Tibial artery (tissue), 4 donors: ENCODE measurements around the gene PIP5K1B.

ENCODE experiments used
- DNase-seq, 2 donors: peaks; one replicate each; pipeline ENCODE4 v3.0.0-alpha.2; 2019
- H3K27ac ChIP-seq, 2 donors: fragments of 200-600 bp; sonication (generic) in 1 of 2; 1 replicate in 1 of 2; 2 replicates in 1 of 2; pipeline ENCODE4 v1.5.1; 2018 to 2019; ENCODE audit warnings: mild to moderate bottlenecking in 1 of 2
- H3K27me3 ChIP-seq, 2 donors: fragments of 200-600 bp; sonication (generic) in 1 of 2; one replicate each; pipeline versions ENCODE4 v1.5.1 to v1.6.0; 2016 to 2019
- H3K36me3 ChIP-seq, 3 donors: fragments of 200-600 bp; sonication (generic) in 2 of 3; one replicate each; pipeline ENCODE4 v1.5.1; 2016 to 2019; ENCODE audit warnings: mild to moderate bottlenecking in 2 of 3
- H3K4me1 ChIP-seq, 4 donors: fragments of 200-600 bp; sonication (generic) in 2 of 4; 1 replicate in 3 of 4; 2 replicates in 1 of 4; pipeline ENCODE4 v1.5.1; 2016 to 2019
- H3K4me3 ChIP-seq, 2 donors: fragments of 200-600 bp; sonication (generic) in 1 of 2; 1 replicate in 1 of 2; 2 replicates in 1 of 2; pipeline ENCODE4 v1.5.1; 2018 to 2019; ENCODE audit warnings: mild to moderate bottlenecking in 2 of 2
- H3K9me3 ChIP-seq, 3 donors: fragments of 200-600 bp; sonication (generic) in 1 of 3; one replicate each; pipeline ENCODE4 v1.5.1; 2016 to 2019
- CTCF ChIP-seq, 2 experiments: fragments of 200-600 bp in 1 of 2; fragments of 450-650 bp in 1 of 2; IDR thresholded peaks; one replicate each; pipeline ENCODE4 v1.5.1; 2017 to 2019; ENCODE audit warnings: antibody characterized with exemption in 2 of 2, mild to moderate bottlenecking in 1 of 2, moderate library complexity in 1 of 2
- intact Hi-C: fragments of 100-400 bp; cut with DNase I; formaldehyde crosslinking; loops from one replicate; pipeline ENCODE4 v1.15.0; 2023; ENCODE audit warnings: low total_unique reads

The PIP5K1B gene

GRCh38 chr9:68708513-68708912 lies 3.5 kb downstream of the PIP5K1B start:
- Histone ChIP-seq H3K4me1 (peaks cover 0 to 28% (median 18%) of the 10 kb centered on the region in 4 donors), H3K4me3 (no peak overlapping the region), H3K36me3 (no peaks in the 10 kb centered on the region), H3K9me3 (no peaks in the 10 kb centered on the region), H3K27ac (no peak overlapping the region), H3K27me3 (no peaks in the 10 kb centered on the region)
- DNase-seq = no peak
- no peak for TF ChIP-seq CTCF (IDR thresholded peaks at IDR 0.05)
- intact Hi-C loops = loop anchor here (10.0 kb wide), 2 partner anchors 66 to 124 kb away; no protein-coding TSS in a partner anchor

- no peak for TF ChIP-seq CTCF (IDR thresholded peaks at IDR 0.05)
- Histone ChIP-seq H3K27ac (no peak overlapping the region), H3K27me3 (no peaks in the 10 kb centered on the region), H3K4me3 (no peak overlapping the region), H3K4me1 (peaks cover 0 to 24% (median 15%) of the 10 kb centered on the region in 4 donors), H3K9me3 (no peaks in the 10 kb centered on the region), H3K36me3 (no peaks in the 10 kb centered on the region)
- DNase-seq = no peak
- intact Hi-C loops = loop anchor here (10.0 kb wide), 2 partner anchors 65 to 125 kb away; no protein-coding TSS in a partner anchor
Measured at GRCh38 chr9:68709291-68710110, 4.5 kb downstream of the PIP5K1B start.

- no peaks in the 10 kb centered on the region for H3K27me3 ChIP-seq
- intact Hi-C loops = no loop called here
- H3K4me3 ChIP-seq = no peak overlapping the region
- no peaks in the 10 kb centered on the region for H3K9me3 ChIP-seq
- peaks cover 0 to 18% (median 12%) of the 10 kb centered on the region in 4 donors for H3K4me1 ChIP-seq
- no peaks in the 10 kb centered on the region for H3K36me3 ChIP-seq
- H3K27ac ChIP-seq = no peak overlapping the region
- no peak for TF ChIP-seq CTCF (IDR thresholded peaks at IDR 0.05)
- DNase-seq = no peak
Measured at GRCh38 chr9:68710111-68710471, 5.1 kb downstream of the PIP5K1B start.

GRCh38 chr9:68711281-68711680 lies 6.2 kb downstream of the PIP5K1B start:
- H3K4me1 ChIP-seq = peaks cover 0 to 14% (median 5%) of the 10 kb centered on the region in 4 donors
- no peak overlapping the region for H3K4me3 ChIP-seq
- H3K9me3 ChIP-seq = no peaks in the 10 kb centered on the region
- no peaks in the 10 kb centered on the region for H3K36me3 ChIP-seq
- TF ChIP-seq CTCF (IDR thresholded peaks at IDR 0.05) = no peak
- intact Hi-C loops = no loop called here
- no peak for DNase-seq
- H3K27me3 ChIP-seq = no peaks in the 10 kb centered on the region
- H3K27ac ChIP-seq = no peak overlapping the region

GRCh38 chr9:68711932-68712331 lies 6.9 kb downstream of the PIP5K1B start:
- no peak for TF ChIP-seq CTCF (IDR thresholded peaks at IDR 0.05)
- intact Hi-C loops = no loop called here
- Histone ChIP-seq H3K27ac (no peak overlapping the region), H3K9me3 (no peaks in the 10 kb centered on the region), H3K27me3 (no peaks in the 10 kb centered on the region), H3K36me3 (no peaks in the 10 kb centered on the region), H3K4me1 (peaks cover 0 to 8% (median 2%) of the 10 kb centered on the region in 4 donors), H3K4me3 (no peak overlapping the region)
- DNase-seq = no peak
